ENCODE measurements around the gene OR1E1.
"Not testable (repeated sequence)": the region's sequence is repeated elsewhere in the genome, so short reads cannot be mapped to it uniquely, and the experiment has no call there.

OR1E1 gene

DNA sequence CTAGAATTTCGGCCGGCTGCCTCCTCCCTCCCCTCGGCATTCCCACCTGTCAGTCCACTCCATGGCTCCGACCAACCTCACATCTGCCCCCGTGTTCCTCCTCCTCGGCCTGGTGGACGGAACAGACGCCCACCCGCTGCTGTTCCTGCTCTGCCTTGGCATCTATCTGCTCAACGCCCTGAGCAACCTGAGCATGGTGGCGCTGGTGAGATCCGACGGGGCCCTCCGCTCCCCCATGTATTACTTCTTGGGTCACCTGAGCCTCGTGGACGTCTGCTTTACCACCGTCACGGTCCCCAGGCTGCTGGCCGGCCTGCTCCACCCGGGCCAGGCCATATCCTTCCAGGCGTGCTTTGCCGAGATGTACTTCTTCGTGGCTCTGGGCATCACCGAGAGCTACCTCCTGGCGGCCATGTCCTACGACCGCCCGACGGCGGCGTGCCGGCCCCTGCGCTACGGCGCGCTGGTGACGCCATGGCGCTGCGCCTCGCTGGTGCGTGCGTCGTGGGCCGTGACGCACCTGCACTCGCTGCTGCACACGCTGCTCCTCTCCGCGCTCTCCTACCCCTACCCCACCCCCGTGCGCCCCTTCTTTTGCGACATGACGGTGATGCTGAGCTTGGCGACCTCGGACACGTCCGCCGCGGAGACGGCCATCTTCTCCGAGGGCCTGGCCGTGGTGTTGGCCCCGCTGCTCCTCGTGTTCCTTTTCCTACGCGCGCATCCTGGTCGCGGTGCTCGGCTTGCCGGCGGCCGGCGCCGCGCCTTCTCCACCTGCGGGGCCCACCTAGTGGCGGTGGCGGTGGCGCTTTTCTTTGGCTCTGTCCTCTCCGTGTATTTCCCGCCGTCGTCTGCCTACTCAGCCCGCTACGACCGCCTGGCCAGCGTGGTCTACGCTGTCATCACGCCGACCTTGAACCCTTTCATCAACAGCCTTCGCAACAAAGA is 12.1 kb downstream of the OR1E1 start, which contains the start of gene OR3A2:
OR3A2 (minus strand) TSS at position 440 of the 948 bp plus-strand sequence.
- Mint-ChIP-seq H3K9me3 (no peaks in the 10 kb centered on the region), H3K27ac (no peak within 1 kb of the TSS), H3K27me3 (ENCODE audit: low read depth) (peaks cover 15% of the 10 kb centered on the region)

GRCh38 chr17:3381957-3382356 is 16.3 kb downstream of the OR1E1 start:
- H3K4me3 Mint-ChIP-seq: no peak overlapping the region
- H3K36me3 Mint-ChIP-seq (ENCODE audit: low read depth): no peaks in the 10 kb centered on the region
- H3K27me3 Mint-ChIP-seq (ENCODE audit: low read depth): peaks cover 10% of the 10 kb centered on the region
- no peak overlapping the region for H3K27ac Mint-ChIP-seq
- H3K9me3 Mint-ChIP-seq: peaks cover 4% of the 10 kb centered on the region
- H3K4me1 Mint-ChIP-seq (ENCODE audit: low read depth): no peaks in the 10 kb centered on the region

More for the DNA sequence above, 12.1 kb downstream of the OR1E1 start, which contains the start of gene OR3A2:
- H3K4me3 Mint-ChIP-seq: peak within 1 kb of the TSS; percentile 50
- H3K36me3 Mint-ChIP-seq (ENCODE audit: low read depth): no peaks in the 10 kb centered on the region
- H3K4me1 Mint-ChIP-seq (ENCODE audit: low read depth): no peaks in the 10 kb centered on the region

DNA sequence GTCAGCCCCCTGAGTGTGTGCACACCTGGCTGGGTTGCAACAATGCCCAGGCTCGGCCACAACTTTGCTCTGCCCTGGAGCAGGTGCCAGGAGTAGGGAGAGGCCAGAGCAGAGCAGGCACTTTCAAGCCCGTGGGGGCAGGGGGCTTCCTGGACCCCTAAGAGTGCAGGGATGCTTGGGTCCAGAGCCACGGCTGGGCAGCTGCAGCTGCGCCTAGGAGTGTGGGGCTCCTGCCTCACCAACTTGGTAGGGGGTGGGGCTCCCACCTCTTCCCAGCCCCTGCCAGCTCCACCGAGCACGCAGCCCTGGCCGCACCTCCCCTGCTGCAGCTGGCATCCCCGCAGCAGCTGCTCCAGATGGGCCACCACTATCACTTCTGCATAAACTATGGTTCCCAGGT is 19.9 kb downstream of the OR1E1 start:
- Mint-ChIP-seq H3K4me3 (no peak overlapping the region), H3K9me3 (peaks cover 15% of the 10 kb centered on the region), H3K36me3 (ENCODE audit: low read depth) (no peaks in the 10 kb centered on the region), H3K4me1 (ENCODE audit: low read depth) (no peaks in the 10 kb centered on the region), H3K27ac (no peak overlapping the region), H3K27me3 (ENCODE audit: low read depth) (no peaks in the 10 kb centered on the region)

DNA sequence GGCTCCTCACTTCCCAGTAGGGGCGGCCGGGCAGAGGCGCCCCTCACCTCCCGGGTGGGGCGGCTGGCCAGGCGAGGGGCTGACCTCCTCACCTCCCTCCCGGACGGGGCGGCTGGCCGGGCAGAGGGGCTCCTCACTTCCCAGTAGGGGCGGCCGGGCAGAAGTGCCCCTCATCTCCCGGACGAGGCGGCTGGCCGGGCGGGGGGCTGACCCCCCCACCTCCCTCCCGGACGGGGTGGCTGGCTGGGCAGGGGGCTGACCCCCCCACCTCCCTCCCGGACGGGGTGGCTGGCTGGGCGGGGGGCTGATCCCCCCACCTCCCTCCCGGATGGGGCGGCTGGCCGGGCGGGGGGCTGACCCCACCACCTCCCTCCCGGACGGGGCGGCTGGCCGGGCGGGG is 27.0 kb downstream of the OR1E1 start:
- H3K9me3 Mint-ChIP-seq: peaks cover 21% of the 10 kb centered on the region
- H3K27ac Mint-ChIP-seq; H3K27me3 Mint-ChIP-seq (ENCODE audit: low read depth); H3K4me1 Mint-ChIP-seq (ENCODE audit: low read depth); H3K36me3 Mint-ChIP-seq (ENCODE audit: low read depth); H3K4me3 Mint-ChIP-seq: not testable (repeated sequence)

All from T-helper 1 cell treated with Interleukin-12 subunit alpha and Interleukin-12 subunit beta and Interleukin-4 antibody, amounts not matched to agents 30 μg/mL and 1 μg/mL, for 36 hours (primary cell).